ENCODE data around the gene TAB2.
A peak's percentile ranks its signal among the peaks of the same experiment; 100 is the strongest.

Gene TAB2

GRCh38 chr6:149425754-149426153 lies 108.2 kb downstream of the TAB2 start:
- no peak for DNase-seq (ENCODE audit: extremely low read depth, low read depth)
- TF ChIP-seq CTCF (IDR thresholded peaks at IDR 0.05; ENCODE audit: low read depth, low read length, missing control alignments): no peak
- no peak overlapping the region for H3K4me3 ChIP-seq (replicated peaks; ENCODE audit: low read depth, low read length)

- no peak overlapping the region for H3K4me3 ChIP-seq (replicated peaks; ENCODE audit: low read depth, low read length)
- no peak for TF ChIP-seq CTCF (IDR thresholded peaks at IDR 0.05; ENCODE audit: low read depth, low read length, missing control alignments)
- DNase-seq (ENCODE audit: extremely low read depth, low read depth): no peak
These were observed 111.1 kb downstream of the TAB2 start for GRCh38 chr6:149428606-149429005.

GRCh38 chr6:149429427-149430360 lies 112.2 kb downstream of the TAB2 start:
- TF ChIP-seq CTCF (IDR thresholded peaks at IDR 0.05; ENCODE audit: low read depth, low read length, missing control alignments): no peak
- no peak for DNase-seq (ENCODE audit: extremely low read depth, low read depth)

GRCh38 chr6:149431905-149432775 lies 114.6 kb downstream of the TAB2 start:
- TF ChIP-seq CTCF (IDR thresholded peaks at IDR 0.05; ENCODE audit: low read depth, low read length, missing control alignments): peak; percentile 86
- DNase-seq (ENCODE audit: extremely low read depth, low read depth): peak; percentile 72
- H3K4me3 ChIP-seq (replicated peaks; ENCODE audit: low read depth, low read length): no peak overlapping the region

More at GRCh38 chr6:149429427-149430360, 112.2 kb downstream of the TAB2 start:
- no peak overlapping the region for H3K4me3 ChIP-seq (replicated peaks; ENCODE audit: low read depth, low read length)

- DNase-seq (ENCODE audit: extremely low read depth, low read depth): no peak
- H3K4me3 ChIP-seq (replicated peaks; ENCODE audit: low read depth, low read length): no peak overlapping the region
- TF ChIP-seq CTCF (IDR thresholded peaks at IDR 0.05; ENCODE audit: low read depth, low read length, missing control alignments): no peak
These were observed 115.9 kb downstream of the TAB2 start for GRCh38 chr6:149433405-149433804.

GRCh38 chr6:149433881-149434280 lies 116.4 kb downstream of the TAB2 start:
- no peak overlapping the region for H3K4me3 ChIP-seq (replicated peaks; ENCODE audit: low read depth, low read length)
- no peak for TF ChIP-seq CTCF (IDR thresholded peaks at IDR 0.05; ENCODE audit: low read depth, low read length, missing control alignments)
- no peak for DNase-seq (ENCODE audit: extremely low read depth, low read depth)
